ENCODE measurements around the gene FAM114A1.
"Not testable (repeated sequence)": the region's sequence is repeated elsewhere in the genome, so short reads cannot be mapped to it uniquely, and the experiment has no call there.

The FAM114A1 gene

DNA sequence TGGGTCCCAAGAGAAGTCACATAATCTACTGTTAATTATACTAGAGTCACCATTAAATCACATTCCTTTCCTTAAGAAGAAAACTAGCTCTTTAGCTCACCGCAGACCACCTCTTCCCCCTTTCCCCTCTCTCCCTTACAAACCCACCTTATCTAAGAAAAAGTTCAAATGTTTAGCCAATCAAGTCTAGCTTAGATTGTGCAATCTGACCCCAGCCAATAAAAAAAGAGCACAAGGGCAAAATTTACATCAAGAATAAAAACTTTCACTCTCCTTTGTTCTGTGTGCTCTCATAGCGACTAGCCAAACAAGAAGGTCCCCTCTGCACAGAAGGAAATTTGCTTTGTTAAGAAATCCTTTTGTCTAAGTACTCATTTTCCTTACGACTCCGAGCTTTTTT, 88.4 kb downstream of the FAM114A1 start:
- no peak overlapping the region for H3K4me3 ChIP-seq (ENCODE audit: low read length)
- H3K4me1 ChIP-seq (ENCODE audit: insufficient read depth, low read length): peaks cover 7% of the 10 kb centered on the region
- H2AFZ ChIP-seq (ENCODE audit: low read depth, low read length): no peak overlapping the region
- H3K27me3 ChIP-seq (ENCODE audit: insufficient read depth, low read length): no peaks in the 10 kb centered on the region
- H3K9me3 ChIP-seq (ENCODE audit: low read length): no peaks in the 10 kb centered on the region
- no peaks in the 10 kb centered on the region for H3K36me3 ChIP-seq (ENCODE audit: insufficient read depth, low read length)

- Histone ChIP-seq H3K4me3 (ENCODE audit: low read length) (no peak overlapping the region), H3K9me3 (ENCODE audit: low read length) (no peaks in the 10 kb centered on the region), H3K4me1 (ENCODE audit: insufficient read depth, low read length) (peaks cover 7% of the 10 kb centered on the region), H3K36me3 (ENCODE audit: insufficient read depth, low read length) (no peaks in the 10 kb centered on the region), H2AFZ (ENCODE audit: low read depth, low read length) (no peak overlapping the region), H3K27me3 (ENCODE audit: insufficient read depth, low read length) (no peaks in the 10 kb centered on the region)
These were observed 89.7 kb downstream of the FAM114A1 start for GRCh38 chr4:38957261-38957815.

- no peaks in the 10 kb centered on the region for H3K9me3 ChIP-seq (ENCODE audit: low read length)
- no peaks in the 10 kb centered on the region for H3K27me3 ChIP-seq (ENCODE audit: insufficient read depth, low read length)
- no peak overlapping the region for H2AFZ ChIP-seq (ENCODE audit: low read depth, low read length)
- no peak overlapping the region for H3K4me3 ChIP-seq (ENCODE audit: low read length)
- H3K4me1 ChIP-seq (ENCODE audit: insufficient read depth, low read length): peaks cover 7% of the 10 kb centered on the region
- H3K36me3 ChIP-seq (ENCODE audit: insufficient read depth, low read length): no peaks in the 10 kb centered on the region
These were observed 90.3 kb downstream of the FAM114A1 start for GRCh38 chr4:38957893-38958292.

- Histone ChIP-seq H3K27me3 (ENCODE audit: insufficient read depth, low read length) (no peaks in the 10 kb centered on the region), H3K36me3 (ENCODE audit: insufficient read depth, low read length) (no peaks in the 10 kb centered on the region), H3K4me1 (ENCODE audit: insufficient read depth, low read length) (peaks cover 7% of the 10 kb centered on the region), H3K9me3 (ENCODE audit: low read length) (no peaks in the 10 kb centered on the region), H3K4me3 (ENCODE audit: low read length) (no peak overlapping the region), H2AFZ (ENCODE audit: low read depth, low read length) (no peak overlapping the region)
These were observed 91.0 kb downstream of the FAM114A1 start for GRCh38 chr4:38958453-38959190.

GRCh38 chr4:38959248-38959647, 91.6 kb downstream of the FAM114A1 start:
- H2AFZ ChIP-seq (ENCODE audit: low read depth, low read length); H3K4me1 ChIP-seq (ENCODE audit: insufficient read depth, low read length); H3K4me3 ChIP-seq (ENCODE audit: low read length); H3K9me3 ChIP-seq (ENCODE audit: low read length); H3K27me3 ChIP-seq (ENCODE audit: insufficient read depth, low read length); H3K36me3 ChIP-seq (ENCODE audit: insufficient read depth, low read length): not testable (repeated sequence)

- H3K36me3 ChIP-seq (ENCODE audit: insufficient read depth, low read length): no peaks in the 10 kb centered on the region
- H3K9me3 ChIP-seq (ENCODE audit: low read length): no peaks in the 10 kb centered on the region
- H3K27me3 ChIP-seq (ENCODE audit: insufficient read depth, low read length): no peaks in the 10 kb centered on the region
- H3K4me3 ChIP-seq (ENCODE audit: low read length): no peak overlapping the region
- no peak overlapping the region for H2AFZ ChIP-seq (ENCODE audit: low read depth, low read length)
- no peaks in the 10 kb centered on the region for H3K4me1 ChIP-seq (ENCODE audit: insufficient read depth, low read length)
These were observed 97.6 kb downstream of the FAM114A1 start for GRCh38 chr4:38964942-38965775.

GRCh38 chr4:38965866-38966265, 98.3 kb downstream of the FAM114A1 start:
- Histone ChIP-seq H3K36me3 (ENCODE audit: insufficient read depth, low read length) (no peaks in the 10 kb centered on the region), H3K9me3 (ENCODE audit: low read length) (no peaks in the 10 kb centered on the region), H2AFZ (ENCODE audit: low read depth, low read length) (no peak overlapping the region), H3K4me3 (ENCODE audit: low read length) (no peak overlapping the region), H3K4me1 (ENCODE audit: insufficient read depth, low read length) (no peaks in the 10 kb centered on the region), H3K27me3 (ENCODE audit: insufficient read depth, low read length) (no peaks in the 10 kb centered on the region)

DNA sequence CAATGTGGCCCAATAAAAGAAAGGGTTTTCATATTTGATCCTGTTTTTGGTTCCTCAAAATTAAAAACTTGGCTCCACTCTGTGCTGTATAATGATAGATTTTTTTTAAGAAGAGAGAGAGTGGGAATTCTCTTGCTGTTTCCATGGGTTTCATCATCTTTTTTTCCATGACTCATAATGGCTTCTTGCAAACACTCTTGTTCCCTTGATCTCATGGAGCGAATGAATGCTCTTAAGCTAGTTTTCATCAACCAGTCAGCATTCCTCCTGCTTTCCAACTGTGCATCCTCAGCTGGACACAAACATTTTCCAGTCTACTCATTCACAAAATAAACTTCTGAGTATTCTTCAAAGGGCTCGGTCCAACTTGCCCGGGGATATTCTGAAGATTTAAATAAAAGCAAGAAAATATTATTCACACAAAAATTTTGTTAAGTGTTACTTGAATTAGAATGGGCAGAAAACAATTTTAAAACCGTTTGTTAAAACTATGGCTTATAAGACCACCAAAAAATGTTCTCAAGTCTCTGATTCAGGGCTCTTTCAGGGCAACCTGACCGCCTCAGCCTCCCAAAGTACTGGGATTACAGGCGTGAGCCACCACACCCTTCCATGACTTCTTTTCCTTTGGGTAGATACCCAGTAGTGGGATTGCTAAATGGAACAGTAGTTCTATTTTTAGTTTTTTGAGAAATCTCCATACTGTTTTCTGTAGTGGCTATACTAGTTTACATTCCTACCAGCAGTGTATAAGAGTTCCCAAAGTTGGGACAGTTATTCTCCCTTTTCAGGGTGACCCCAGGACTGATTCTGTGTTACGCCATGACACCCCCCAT, 99.9 kb downstream of the FAM114A1 start:
- no peaks in the 10 kb centered on the region for H3K4me1 ChIP-seq (ENCODE audit: insufficient read depth, low read length)
- no peaks in the 10 kb centered on the region for H3K36me3 ChIP-seq (ENCODE audit: insufficient read depth, low read length)
- no peak overlapping the region for H3K4me3 ChIP-seq (ENCODE audit: low read length)
- no peaks in the 10 kb centered on the region for H3K9me3 ChIP-seq (ENCODE audit: low read length)
- no peaks in the 10 kb centered on the region for H3K27me3 ChIP-seq (ENCODE audit: insufficient read depth, low read length)
- no peak overlapping the region for H2AFZ ChIP-seq (ENCODE audit: low read depth, low read length)

- no peaks in the 10 kb centered on the region for H3K9me3 ChIP-seq (ENCODE audit: low read length)
- no peak overlapping the region for H3K4me3 ChIP-seq (ENCODE audit: low read length)
- H2AFZ ChIP-seq (ENCODE audit: low read depth, low read length): no peak overlapping the region
- no peaks in the 10 kb centered on the region for H3K27me3 ChIP-seq (ENCODE audit: insufficient read depth, low read length)
- no peaks in the 10 kb centered on the region for H3K4me1 ChIP-seq (ENCODE audit: insufficient read depth, low read length)
- no peaks in the 10 kb centered on the region for H3K36me3 ChIP-seq (ENCODE audit: insufficient read depth, low read length)
These were observed 101.1 kb downstream of the FAM114A1 start for GRCh38 chr4:38968668-38969067.

- Histone ChIP-seq H3K36me3 (ENCODE audit: insufficient read depth, low read length) (no peaks in the 10 kb centered on the region), H3K9me3 (ENCODE audit: low read length) (no peaks in the 10 kb centered on the region), H3K4me1 (ENCODE audit: insufficient read depth, low read length) (no peaks in the 10 kb centered on the region), H3K27me3 (ENCODE audit: insufficient read depth, low read length) (no peaks in the 10 kb centered on the region), H2AFZ (ENCODE audit: low read depth, low read length) (no peak overlapping the region), H3K4me3 (ENCODE audit: low read length) (no peak overlapping the region)
These were observed 108.7 kb downstream of the FAM114A1 start for GRCh38 chr4:38976308-38976707.

DNA sequence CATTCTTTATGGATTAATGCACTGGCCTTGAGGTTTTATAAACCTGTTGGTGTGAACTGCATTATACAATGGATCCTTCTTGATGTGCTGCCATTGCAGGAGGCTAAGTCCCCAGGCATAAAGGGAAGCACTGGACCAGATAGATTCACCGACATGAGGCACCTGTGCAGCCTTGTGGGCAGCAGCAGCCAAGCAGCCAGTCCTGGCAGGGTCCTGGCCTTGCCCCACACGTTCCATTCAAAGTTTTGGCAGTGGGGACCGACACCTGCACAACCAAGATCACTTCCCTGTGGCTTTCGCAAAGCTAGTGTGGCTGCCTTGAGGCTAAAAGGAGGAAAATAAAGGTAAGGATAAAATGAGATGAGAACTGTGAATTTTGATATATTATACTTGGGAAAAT, 111.5 kb downstream of the FAM114A1 start:
- H3K4me3 ChIP-seq (ENCODE audit: low read length): no peak overlapping the region
- H3K27me3 ChIP-seq (ENCODE audit: insufficient read depth, low read length): no peaks in the 10 kb centered on the region
- no peaks in the 10 kb centered on the region for H3K9me3 ChIP-seq (ENCODE audit: low read length)
- no peak overlapping the region for H2AFZ ChIP-seq (ENCODE audit: low read depth, low read length)
- H3K4me1 ChIP-seq (ENCODE audit: insufficient read depth, low read length): peaks cover 5% of the 10 kb centered on the region
- no peaks in the 10 kb centered on the region for H3K36me3 ChIP-seq (ENCODE audit: insufficient read depth, low read length)

- Histone ChIP-seq H3K4me1 (ENCODE audit: insufficient read depth, low read length) (peaks cover 10% of the 10 kb centered on the region), H3K36me3 (ENCODE audit: insufficient read depth, low read length) (no peaks in the 10 kb centered on the region), H3K4me3 (ENCODE audit: low read length) (no peak overlapping the region), H2AFZ (ENCODE audit: low read depth, low read length) (no peak overlapping the region), H3K9me3 (ENCODE audit: low read length) (no peaks in the 10 kb centered on the region), H3K27me3 (ENCODE audit: insufficient read depth, low read length) (no peaks in the 10 kb centered on the region)
These were observed 112.1 kb downstream of the FAM114A1 start for GRCh38 chr4:38979511-38980230.
